ENCODE measurements around the gene EFEMP1. TPM values are rescaled to one million over a fixed set of nuclear protein-coding genes. Genes with fewer than 3 reads are reported as not detected.
A peak's percentile ranks its signal among the peaks of the same experiment; 100 is the strongest.

The EFEMP1 gene, protein sequence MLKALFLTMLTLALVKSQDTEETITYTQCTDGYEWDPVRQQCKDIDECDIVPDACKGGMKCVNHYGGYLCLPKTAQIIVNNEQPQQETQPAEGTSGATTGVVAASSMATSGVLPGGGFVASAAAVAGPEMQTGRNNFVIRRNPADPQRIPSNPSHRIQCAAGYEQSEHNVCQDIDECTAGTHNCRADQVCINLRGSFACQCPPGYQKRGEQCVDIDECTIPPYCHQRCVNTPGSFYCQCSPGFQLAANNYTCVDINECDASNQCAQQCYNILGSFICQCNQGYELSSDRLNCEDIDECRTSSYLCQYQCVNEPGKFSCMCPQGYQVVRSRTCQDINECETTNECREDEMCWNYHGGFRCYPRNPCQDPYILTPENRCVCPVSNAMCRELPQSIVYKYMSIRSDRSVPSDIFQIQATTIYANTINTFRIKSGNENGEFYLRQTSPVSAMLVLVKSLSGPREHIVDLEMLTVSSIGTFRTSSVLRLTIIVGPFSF
- total RNA-seq (2014; rRNA removed; shearing (Covaris generic)) (not detected in 2 replicates), total RNA-seq (2022) (0.61 TPM in 1 of 2 replicates, not detected in the other), Bru-seq, nascent RNA (percentile 3 among the genes with signal in this experiment), BruChase-seq, experiment 1, labeled RNA remaining after a 6-hour chase (not detected), BruChase-seq, experiment 2, labeled RNA remaining after a 2-hour chase (percentile 6 among the genes with signal in this experiment)
- long read RNA-seq: 0 reads

DNA sequence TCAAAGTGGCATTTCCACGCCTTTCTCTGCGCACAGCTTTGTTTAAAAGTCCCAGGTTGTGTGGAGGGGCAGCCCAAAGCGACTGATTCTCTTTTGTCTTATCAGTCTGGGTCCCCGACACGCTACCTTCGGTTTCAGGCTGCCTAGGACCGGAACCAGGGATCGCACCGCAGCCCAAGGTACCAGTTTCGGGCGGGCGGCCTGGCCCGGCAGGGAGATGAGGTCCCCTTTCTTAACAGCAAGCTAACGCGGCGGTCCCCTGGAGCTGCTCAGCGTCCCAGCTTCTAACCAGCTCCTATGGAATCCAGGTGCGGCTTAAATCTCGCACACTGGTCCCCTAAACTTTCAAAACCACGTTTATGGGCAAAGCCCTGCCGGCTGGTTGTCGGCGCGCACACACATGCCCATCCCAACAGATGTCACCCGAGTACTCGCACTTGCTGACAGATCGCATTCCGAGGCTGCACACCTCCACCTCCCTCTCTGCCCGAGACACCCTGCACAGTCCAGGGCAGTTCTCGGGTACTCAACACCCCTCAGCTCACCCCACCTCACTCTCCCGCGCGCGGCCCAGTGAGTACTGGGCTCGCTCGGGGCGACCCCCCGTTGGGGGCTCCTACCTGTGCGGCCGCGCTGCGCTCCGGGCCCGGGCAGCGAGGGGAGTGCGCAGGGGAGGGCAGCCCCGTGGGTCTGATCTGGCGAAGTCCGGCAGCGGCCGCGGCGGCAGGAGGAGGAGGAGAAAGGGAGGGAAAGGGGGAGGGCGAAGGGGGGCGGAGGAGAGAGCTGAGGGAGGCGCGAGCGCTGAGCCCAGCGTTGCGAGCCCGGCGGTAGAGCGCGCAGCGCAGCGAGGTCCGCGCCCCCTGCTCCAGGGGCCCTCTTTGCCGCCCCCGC lies at the start of gene EFEMP1:
Gene EFEMP1 (minus strand): TSS at position 692 of the 891 bp plus-strand sequence. CDS start 1,342 bp downstream, outside the sequence.
- no peaks in the 10 kb centered on the region for H3K9me3 ChIP-seq (ENCODE audit: low read length)
- TF ChIP-seq, protein P1, sequence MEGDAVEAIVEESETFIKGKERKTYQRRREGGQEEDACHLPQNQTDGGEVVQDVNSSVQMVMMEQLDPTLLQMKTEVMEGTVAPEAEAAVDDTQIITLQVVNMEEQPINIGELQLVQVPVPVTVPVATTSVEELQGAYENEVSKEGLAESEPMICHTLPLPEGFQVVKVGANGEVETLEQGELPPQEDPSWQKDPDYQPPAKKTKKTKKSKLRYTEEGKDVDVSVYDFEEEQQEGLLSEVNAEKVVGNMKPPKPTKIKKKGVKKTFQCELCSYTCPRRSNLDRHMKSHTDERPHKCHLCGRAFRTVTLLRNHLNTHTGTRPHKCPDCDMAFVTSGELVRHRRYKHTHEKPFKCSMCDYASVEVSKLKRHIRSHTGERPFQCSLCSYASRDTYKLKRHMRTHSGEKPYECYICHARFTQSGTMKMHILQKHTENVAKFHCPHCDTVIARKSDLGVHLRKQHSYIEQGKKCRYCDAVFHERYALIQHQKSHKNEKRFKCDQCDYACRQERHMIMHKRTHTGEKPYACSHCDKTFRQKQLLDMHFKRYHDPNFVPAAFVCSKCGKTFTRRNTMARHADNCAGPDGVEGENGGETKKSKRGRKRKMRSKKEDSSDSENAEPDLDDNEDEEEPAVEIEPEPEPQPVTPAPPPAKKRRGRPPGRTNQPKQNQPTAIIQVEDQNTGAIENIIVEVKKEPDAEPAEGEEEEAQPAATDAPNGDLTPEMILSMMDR (conservative IDR thresholded peaks at IDR 0.05; ENCODE audit: low read length): no peak
- no peak for TF ChIP-seq EZH2phosphoT487 (IDR thresholded peaks at IDR 0.05; ENCODE audit: borderline replicate concordance, low read depth, low read length)
- CTCF ChIA-PET (ENCODE audit: unreplicated experiment): no interaction called here

DNA sequence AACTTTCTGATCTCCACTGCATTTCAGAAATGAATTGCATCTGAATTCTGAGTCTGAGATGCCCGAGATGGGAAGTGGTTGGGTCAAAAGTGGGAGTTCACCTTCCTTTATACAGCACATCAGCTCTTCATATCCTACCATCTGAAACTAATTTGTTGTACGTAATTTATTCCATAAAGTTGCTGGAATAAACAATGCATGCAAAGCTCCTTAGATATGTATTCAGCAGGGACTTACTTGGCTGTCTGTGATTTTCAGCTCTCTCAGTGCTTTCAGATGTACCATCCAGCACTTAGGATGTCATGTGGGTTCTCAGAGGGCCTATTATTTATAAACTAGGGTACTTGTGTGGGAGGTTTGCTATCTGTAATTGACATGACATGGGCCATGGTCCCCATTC lies 46.9 kb upstream of the EFEMP1 start:
- intact Hi-C loops (cut with micrococcal nuclease; ENCODE audit: unreplicated experiment): no loop called here
- no peaks in the 10 kb centered on the region for H3K4me1 ChIP-seq (ENCODE audit: insufficient read depth, low read length, poor library complexity, severe bottlenecking)
- ChIA-PET POLR2A (interaction anchor here (0.7 kb wide), 1 partner anchor 27 kb away, joined by 4 read pairs; no protein-coding TSS in a partner anchor), CTCF (ENCODE audit: unreplicated experiment) (no interaction called here)
- no peak overlapping the region for H3K4me2 ChIP-seq (ENCODE audit: low read length)
- no peak for DNase-seq (ENCODE audit: low spot score)
- no peaks in the 10 kb centered on the region for H3K79me2 ChIP-seq (ENCODE audit: insufficient read depth, low read depth, low read length)
- H3K4me3 ChIP-seq (ENCODE audit: low read depth, low read length, poor library complexity, severe bottlenecking): no peak overlapping the region
- no peaks in the 10 kb centered on the region for H4K20me1 ChIP-seq (ENCODE audit: insufficient read depth, low read length)
- H3K27ac ChIP-seq (ENCODE audit: low read depth, low read length, poor library complexity, severe bottlenecking): no peak overlapping the region
- BruUV-seq (replicated peaks): no TSS peak
- H3K9me2 ChIP-seq (ENCODE audit: insufficient read depth, low read length): no peaks in the 10 kb centered on the region
- no peak overlapping the region for H2AFZ ChIP-seq (ENCODE audit: low read length)
- no peaks in the 10 kb centered on the region for H3K36me3 ChIP-seq (ENCODE audit: insufficient read depth, low read length)
- TF ChIP-seq, protein P1 (conservative IDR thresholded peaks at IDR 0.05; ENCODE audit: low read length): no peak
- TF ChIP-seq EZH2phosphoT487 (IDR thresholded peaks at IDR 0.05; ENCODE audit: borderline replicate concordance, low read depth, low read length): no peak
- H3K9me3 ChIP-seq (ENCODE audit: low read length): no peaks in the 10 kb centered on the region

More for the DNA sequence above, at the start of gene EFEMP1:
- H3K4me2 ChIP-seq (ENCODE audit: low read length): no peak within 1 kb of the TSS
- POLR2A ChIA-PET: no interaction called here
- no peak within 1 kb of the TSS for H3K4me3 ChIP-seq (ENCODE audit: low read depth, low read length, poor library complexity, severe bottlenecking)
- no peak for DNase-seq (ENCODE audit: low spot score)
- no peaks in the 10 kb centered on the region for H4K20me1 ChIP-seq (ENCODE audit: insufficient read depth, low read length)
- H3K36me3 ChIP-seq (ENCODE audit: insufficient read depth, low read length): no peaks in the 10 kb centered on the region
- H3K27ac ChIP-seq (ENCODE audit: low read depth, low read length, poor library complexity, severe bottlenecking): no peak within 1 kb of the TSS
- H2AFZ ChIP-seq (ENCODE audit: low read length): no peak within 1 kb of the TSS
- no peaks in the 10 kb centered on the region for H3K4me1 ChIP-seq (ENCODE audit: insufficient read depth, low read length, poor library complexity, severe bottlenecking)
- no TSS peak for BruUV-seq (replicated peaks)
- intact Hi-C loops (cut with micrococcal nuclease; ENCODE audit: unreplicated experiment): no loop called here
- H3K79me2 ChIP-seq (ENCODE audit: insufficient read depth, low read depth, low read length): no peaks in the 10 kb centered on the region
- H3K9me2 ChIP-seq (ENCODE audit: insufficient read depth, low read length): no peaks in the 10 kb centered on the region
